Uterus (tissue), 4 donors: ENCODE measurements around the gene COPS3. TPM values are rescaled to one million over a fixed set of nuclear protein-coding genes. Genes with fewer than 3 reads are reported as not detected.

ENCODE experiments used
- DNase-seq, 2 donors: peaks; one replicate each; pipeline ENCODE4 v3.0.0-alpha.2; 2019 to 2020
- H3K27ac ChIP-seq, 2 donors: fragments of 200-600 bp; sonication (generic); 1 replicate in 1 of 2; 2 replicates in 1 of 2; pipeline ENCODE4 v1.5.1; 2016 to 2018
- H3K27me3 ChIP-seq, 2 donors: fragments of 200-600 bp; sonication (generic); one replicate each; pipeline ENCODE4 v1.5.1; 2018 to 2019; ENCODE audit warnings: control low read depth in 1 of 2
- H3K36me3 ChIP-seq, 2 donors: fragments of 200-600 bp; sonication (generic); one replicate each; pipeline ENCODE4 v1.5.1; 2019; ENCODE audit warnings: control low read depth in 1 of 2
- H3K4me1 ChIP-seq, 2 donors: fragments of 200-600 bp; sonication (generic); one replicate each; pipeline ENCODE4 v1.5.1; 2018 to 2019; ENCODE audit warnings: control low read depth in 1 of 2
- H3K4me3 ChIP-seq, 2 donors: fragments of 200-600 bp; sonication (generic); 1 replicate in 1 of 2; 2 replicates in 1 of 2; pipeline ENCODE4 v1.5.1; 2018 to 2019; ENCODE audit warnings: mild to moderate bottlenecking in 1 of 2
- H3K9me3 ChIP-seq, 2 donors: fragments of 200-600 bp; sonication (generic); one replicate each; pipeline ENCODE4 v1.5.1; 2019; ENCODE audit warnings: control low read depth in 1 of 2
- POLR2A ChIP-seq, 2 donors: fragments of 450-650 bp; IDR thresholded peaks; one replicate each; pipeline ENCODE4 v1.6.1; 2016; ENCODE audit warnings: antibody characterized with exemption in 2 of 2, mild to moderate bottlenecking in 1 of 2, moderate library complexity in 1 of 2
- intact Hi-C: fragments of 100-400 bp; cut with DNase I; formaldehyde crosslinking; loops from one replicate; pipeline ENCODE4 v1.15.1; 2023; ENCODE audit warnings: low total_unique reads
- total RNA-seq, 4 donors: library from RNA; depleted of rRNA in 3 of 4; stranded (reverse); fragments of >200 nt in 3 of 4; gene quantifications; one replicate each; pipeline versions ENCODE4 v1.1.0 to v1.2.4, GENCODE V29; 2014 to 2023
- TF ChIP-seq, protein P1 (sequence below), 4 experiments: fragments of 200-600 bp in 2 of 4; fragments of 450-650 bp in 2 of 4; sonication (generic) in 2 of 4; IDR thresholded peaks; one replicate each; pipeline ENCODE4 v1.5.1; 2016 to 2019; ENCODE audit warnings: antibody characterized with exemption in 4 of 4, mild to moderate bottlenecking in 2 of 4, moderate library complexity in 1 of 4
- donor health status: DM: yes; HTN: yes; CAD: no.

Gene COPS3
- total RNA-seq, 4 donors from 2014 or later, result 13.1 to 83.3 (median 49.4) TPM

DNA sequence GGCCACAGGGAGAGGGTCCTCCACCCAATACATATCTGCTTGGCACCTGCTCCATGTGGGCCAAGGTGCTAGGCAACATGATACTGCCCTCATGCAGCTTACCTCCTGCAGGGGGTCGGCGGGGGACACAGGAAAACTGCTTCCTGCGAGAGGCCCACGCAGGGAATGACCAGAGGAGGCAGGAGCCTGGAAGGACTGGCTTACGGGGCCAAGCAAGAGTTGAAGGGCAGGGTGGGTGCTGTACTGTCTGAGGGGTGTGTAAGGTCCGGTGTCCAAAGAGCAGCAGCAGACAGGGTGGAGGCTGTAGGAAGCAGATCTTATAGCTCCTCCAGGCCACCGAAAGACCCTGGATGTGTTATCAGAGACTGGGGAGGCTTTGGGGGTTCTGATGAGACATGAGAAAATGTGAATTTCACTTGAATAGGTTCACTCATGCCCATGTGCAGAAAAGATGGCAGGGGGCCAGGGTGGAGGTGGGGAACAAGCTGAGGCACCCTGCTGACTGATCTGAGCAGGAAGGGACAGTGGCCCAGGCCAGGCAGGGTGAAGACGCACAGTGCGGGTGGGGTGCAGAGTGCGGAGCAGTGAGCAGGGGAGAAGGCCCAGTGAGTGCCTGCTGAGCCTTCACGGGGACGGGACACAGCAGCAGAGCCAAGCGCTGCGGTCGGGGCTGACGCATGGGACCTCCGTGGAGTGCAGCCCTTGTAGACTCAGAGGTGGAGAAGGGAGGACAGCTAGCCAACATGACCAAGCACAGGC lies 52.3 kb downstream of the COPS3 start:
- no peak overlapping the region for H3K27ac ChIP-seq
- H3K36me3 ChIP-seq, result no peaks in the 10 kb centered on the region
- H3K9me3 ChIP-seq, result no peaks in the 10 kb centered on the region
- intact Hi-C loops, result no loop called here
- H3K27me3 ChIP-seq, result no peaks in the 10 kb centered on the region
- H3K4me1 ChIP-seq, result no peaks in the 10 kb centered on the region
- TF ChIP-seq POLR2A (IDR thresholded peaks at IDR 0.05), result no peak
- TF ChIP-seq, protein P1, sequence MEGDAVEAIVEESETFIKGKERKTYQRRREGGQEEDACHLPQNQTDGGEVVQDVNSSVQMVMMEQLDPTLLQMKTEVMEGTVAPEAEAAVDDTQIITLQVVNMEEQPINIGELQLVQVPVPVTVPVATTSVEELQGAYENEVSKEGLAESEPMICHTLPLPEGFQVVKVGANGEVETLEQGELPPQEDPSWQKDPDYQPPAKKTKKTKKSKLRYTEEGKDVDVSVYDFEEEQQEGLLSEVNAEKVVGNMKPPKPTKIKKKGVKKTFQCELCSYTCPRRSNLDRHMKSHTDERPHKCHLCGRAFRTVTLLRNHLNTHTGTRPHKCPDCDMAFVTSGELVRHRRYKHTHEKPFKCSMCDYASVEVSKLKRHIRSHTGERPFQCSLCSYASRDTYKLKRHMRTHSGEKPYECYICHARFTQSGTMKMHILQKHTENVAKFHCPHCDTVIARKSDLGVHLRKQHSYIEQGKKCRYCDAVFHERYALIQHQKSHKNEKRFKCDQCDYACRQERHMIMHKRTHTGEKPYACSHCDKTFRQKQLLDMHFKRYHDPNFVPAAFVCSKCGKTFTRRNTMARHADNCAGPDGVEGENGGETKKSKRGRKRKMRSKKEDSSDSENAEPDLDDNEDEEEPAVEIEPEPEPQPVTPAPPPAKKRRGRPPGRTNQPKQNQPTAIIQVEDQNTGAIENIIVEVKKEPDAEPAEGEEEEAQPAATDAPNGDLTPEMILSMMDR (IDR thresholded peaks at IDR 0.05), result no peak
- DNase-seq, result no peak
- H3K4me3 ChIP-seq, result no peak overlapping the region

DNA sequence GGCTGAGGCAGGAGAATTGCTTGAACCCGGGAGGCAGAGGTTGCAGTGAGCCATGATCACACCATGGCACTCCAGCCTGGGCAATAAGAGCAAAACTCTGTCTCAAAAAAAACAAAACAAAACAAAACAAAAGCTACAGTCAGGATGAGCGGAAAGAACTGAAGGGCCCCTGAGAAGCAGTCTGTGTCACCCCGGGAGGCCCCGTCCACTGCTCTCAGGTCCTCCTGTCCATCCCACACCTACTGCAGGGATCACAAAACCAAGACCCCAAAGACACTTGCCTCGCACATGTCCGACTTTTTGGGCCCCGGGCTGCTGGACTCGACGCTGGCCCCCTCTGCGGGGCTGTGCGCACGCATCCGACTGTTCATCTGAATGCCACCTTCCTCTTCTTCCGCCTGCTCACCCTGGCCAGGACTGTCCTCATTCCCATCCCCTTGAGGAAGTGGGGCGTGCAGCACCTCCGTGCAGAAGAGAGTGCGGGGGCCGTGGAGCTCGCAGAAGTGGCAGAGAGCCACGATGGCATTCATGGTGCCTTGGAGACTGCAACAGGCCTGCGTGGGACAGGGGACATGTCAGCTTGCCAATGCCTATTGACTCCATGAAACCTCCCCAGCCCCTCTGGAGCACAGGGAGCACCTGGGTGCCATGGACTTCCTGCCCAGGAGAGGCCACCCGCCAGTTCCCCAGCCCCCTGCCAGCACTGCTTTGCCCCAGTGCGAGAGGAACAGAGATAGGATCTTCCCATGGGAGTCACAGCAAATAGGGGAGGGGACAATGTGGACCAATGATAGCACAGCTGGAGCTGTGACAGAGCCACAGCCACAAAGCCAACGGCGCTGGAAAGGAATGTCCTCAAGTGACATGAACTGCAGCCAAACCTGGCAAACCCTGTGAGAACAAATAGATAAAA lies 53.2 kb downstream of the COPS3 start:
- DNase-seq, result no peak
- Histone ChIP-seq H3K27ac (no peak overlapping the region), H3K9me3 (no peaks in the 10 kb centered on the region), H3K4me1 (no peaks in the 10 kb centered on the region), H3K27me3 (no peaks in the 10 kb centered on the region), H3K4me3 (no peak overlapping the region), H3K36me3 (no peaks in the 10 kb centered on the region)
- TF ChIP-seq, protein P1 (IDR thresholded peaks at IDR 0.05), result no peak
- no peak for TF ChIP-seq POLR2A (IDR thresholded peaks at IDR 0.05)
- intact Hi-C loops, result no loop called here

DNA sequence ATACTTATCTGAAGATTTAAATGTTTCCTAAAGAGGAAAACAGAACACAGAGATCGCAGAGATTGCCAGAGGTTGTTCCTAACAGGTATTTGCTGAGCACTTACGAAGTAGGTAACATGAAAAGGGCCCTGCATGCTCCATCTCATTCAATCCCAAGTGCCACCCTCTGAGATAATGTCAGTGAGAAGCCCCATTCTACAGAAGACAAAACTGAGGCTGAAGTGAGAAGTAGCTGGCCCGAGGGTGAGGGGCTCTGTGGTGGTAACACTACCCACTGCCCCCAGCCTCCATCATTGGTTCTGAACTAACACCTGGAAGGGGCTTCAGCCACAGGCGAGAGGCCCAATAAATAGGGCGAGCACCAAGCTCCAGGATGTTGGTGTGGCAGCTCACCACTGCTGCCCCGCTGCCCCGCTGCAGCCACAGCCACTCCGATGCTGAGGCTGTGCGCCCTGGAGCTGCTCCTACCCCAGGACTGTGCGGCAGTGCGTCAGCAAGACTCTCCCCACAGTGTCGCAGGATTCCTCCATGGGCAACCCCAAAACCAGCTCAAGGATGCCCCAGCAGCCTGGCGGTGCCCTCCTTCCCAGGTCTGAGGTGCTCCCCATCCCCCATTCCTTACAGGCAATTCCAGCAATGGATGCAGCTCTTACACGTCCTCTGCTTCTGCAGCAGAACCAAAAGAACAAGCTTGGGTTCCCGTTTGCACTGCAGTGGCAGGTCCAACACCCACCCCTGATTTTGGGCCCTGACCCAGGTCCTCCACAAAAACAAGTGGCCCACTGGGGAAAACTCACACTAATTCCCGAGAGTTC lies 54.4 kb downstream of the COPS3 start:
- no peaks in the 10 kb centered on the region for H3K36me3 ChIP-seq
- H3K27ac ChIP-seq, result no peak overlapping the region
- no peaks in the 10 kb centered on the region for H3K9me3 ChIP-seq
- no peaks in the 10 kb centered on the region for H3K27me3 ChIP-seq
- no peak overlapping the region for H3K4me3 ChIP-seq
- intact Hi-C loops, result no loop called here
- TF ChIP-seq, protein P1 (IDR thresholded peaks at IDR 0.05), result no peak
- no peak for TF ChIP-seq POLR2A (IDR thresholded peaks at IDR 0.05)
- no peak for DNase-seq
- no peaks in the 10 kb centered on the region for H3K4me1 ChIP-seq

DNA sequence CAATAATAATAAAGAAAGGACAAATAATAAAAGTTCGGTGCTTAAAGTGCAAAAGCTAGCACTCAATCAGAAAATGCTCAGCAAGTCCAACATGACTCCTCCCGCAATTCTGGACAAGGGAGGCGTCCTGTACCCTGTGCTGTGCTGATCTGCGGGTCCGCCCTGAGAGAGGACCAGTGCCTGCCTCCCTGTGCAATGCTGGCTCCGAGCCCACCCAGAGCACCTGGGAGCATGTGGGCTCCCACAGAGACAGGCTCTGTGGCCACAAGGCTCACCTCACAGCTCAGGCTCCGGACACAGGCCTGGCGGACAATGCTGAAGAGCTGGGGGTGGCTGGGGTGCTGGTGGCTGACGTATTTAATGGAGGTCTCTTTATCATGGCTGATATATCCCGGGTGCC lies 55.1 kb downstream of the COPS3 start:
- Histone ChIP-seq H3K36me3 (no peaks in the 10 kb centered on the region), H3K9me3 (no peaks in the 10 kb centered on the region), H3K27ac (no peak overlapping the region), H3K4me3 (no peak overlapping the region), H3K4me1 (no peaks in the 10 kb centered on the region), H3K27me3 (no peaks in the 10 kb centered on the region)
- no peak for DNase-seq
- TF ChIP-seq, protein P1 (IDR thresholded peaks at IDR 0.05), result no peak
- no peak for TF ChIP-seq POLR2A (IDR thresholded peaks at IDR 0.05)
- intact Hi-C loops, result no loop called here
